GM12801 (cell line): ENCODE results near the gene MPP1.

Source experiments
- CTCF ChIP-seq: IDR thresholded peaks from one replicate; pipeline ENCODE4 v1.5.1; 2011; ENCODE audit warnings: control low read depth; ENCODE audit not compliant: insufficient read length; ENCODE audit errors: extremely low read depth

The MPP1 gene

GRCh38 chrX:154776753-154777152 lies 28.5 kb downstream of the MPP1 start:
- TF ChIP-seq CTCF, result no peak

- no peak for TF ChIP-seq CTCF
Observed at GRCh38 chrX:154775419-154776349, 29.6 kb downstream of the MPP1 start.

DNA sequence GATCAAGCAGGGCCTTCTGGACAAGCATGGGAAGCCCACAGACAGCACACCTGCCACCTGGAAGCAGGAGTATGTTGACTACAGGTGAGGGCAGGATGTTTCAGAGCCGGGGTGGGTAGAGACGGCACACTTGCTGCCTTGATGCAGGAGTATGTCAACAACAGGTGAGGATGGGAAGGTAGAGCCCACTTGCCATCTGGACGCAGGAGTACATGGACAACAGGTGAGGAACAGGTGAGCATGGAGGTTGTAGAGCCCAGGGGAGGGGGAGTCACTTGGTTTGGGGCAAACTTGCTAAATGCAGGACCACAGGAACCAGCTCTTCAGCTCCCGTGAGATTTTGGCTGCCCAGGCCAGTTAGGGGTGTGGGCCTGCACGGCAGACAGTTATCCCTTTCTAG lies 30.7 kb downstream of the MPP1 start:
- TF ChIP-seq CTCF, result no peak

- no peak for TF ChIP-seq CTCF
Observed at GRCh38 chrX:154762537-154763296, 42.6 kb downstream of the MPP1 start, which contains the start of gene DKC1. DKC1 (plus strand) TSS chrX:154762864; CDS start chrX:154762966, 102 bp downstream.

GRCh38 chrX:154761977-154762536 lies 43.2 kb downstream of the MPP1 start:
- no peak for TF ChIP-seq CTCF

- TF ChIP-seq CTCF, result no peak
Observed at GRCh38 chrX:154758696-154759095, 46.6 kb downstream of the MPP1 start.

DNA sequence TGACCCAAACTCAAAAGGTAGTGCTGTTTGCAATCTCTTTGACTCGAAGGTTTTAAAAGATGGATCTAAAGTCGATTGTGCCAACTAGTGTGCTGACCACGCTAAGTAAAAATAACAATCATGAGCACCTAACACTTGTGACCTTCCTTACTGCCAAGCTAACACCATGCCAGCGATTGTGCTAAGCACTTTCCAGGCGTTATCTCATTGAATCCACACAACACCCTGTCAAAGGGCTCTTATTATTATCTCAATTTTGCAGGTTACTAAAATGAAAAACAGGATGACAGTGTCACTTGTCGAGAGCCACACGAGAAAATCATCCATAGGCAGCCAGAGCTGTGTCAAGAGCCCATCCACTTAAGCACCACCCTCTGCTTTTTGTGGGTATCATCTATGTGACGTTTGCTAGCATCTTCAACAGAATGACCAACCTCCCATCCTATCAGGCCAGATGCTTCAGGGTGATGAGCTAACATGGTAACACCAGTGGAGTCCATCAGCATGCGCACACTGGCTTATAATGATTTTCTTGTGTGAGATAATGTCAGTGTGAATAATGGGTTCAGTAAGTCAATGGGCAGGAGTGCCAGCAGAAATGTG lies 53.5 kb downstream of the MPP1 start:
- no peak for TF ChIP-seq CTCF
